OCI-LY7 (cell line): ENCODE results near the gene ZGPAT.

Source experiments
- EZH2phosphoT487 ChIP-seq: fragments of 200-600 bp; sonication (generic); IDR thresholded peaks from 2 replicates; pipeline ENCODE4 v1.6.1; 2018; ENCODE audit warnings: low read depth, borderline replicate concordance, mild to moderate bottlenecking, mixed run types, antibody characterized with exemption, low read length, moderate library complexity, mixed read lengths
- TF ChIP-seq, protein P1 (sequence below): fragments of 200-600 bp; sonication (generic); conservative IDR thresholded peaks from 2 replicates; pipeline ENCODE4 v1.5.1; 2014; ENCODE audit warnings: mild to moderate bottlenecking, antibody characterized with exemption, low read length, moderate library complexity, mixed read lengths

DNA sequence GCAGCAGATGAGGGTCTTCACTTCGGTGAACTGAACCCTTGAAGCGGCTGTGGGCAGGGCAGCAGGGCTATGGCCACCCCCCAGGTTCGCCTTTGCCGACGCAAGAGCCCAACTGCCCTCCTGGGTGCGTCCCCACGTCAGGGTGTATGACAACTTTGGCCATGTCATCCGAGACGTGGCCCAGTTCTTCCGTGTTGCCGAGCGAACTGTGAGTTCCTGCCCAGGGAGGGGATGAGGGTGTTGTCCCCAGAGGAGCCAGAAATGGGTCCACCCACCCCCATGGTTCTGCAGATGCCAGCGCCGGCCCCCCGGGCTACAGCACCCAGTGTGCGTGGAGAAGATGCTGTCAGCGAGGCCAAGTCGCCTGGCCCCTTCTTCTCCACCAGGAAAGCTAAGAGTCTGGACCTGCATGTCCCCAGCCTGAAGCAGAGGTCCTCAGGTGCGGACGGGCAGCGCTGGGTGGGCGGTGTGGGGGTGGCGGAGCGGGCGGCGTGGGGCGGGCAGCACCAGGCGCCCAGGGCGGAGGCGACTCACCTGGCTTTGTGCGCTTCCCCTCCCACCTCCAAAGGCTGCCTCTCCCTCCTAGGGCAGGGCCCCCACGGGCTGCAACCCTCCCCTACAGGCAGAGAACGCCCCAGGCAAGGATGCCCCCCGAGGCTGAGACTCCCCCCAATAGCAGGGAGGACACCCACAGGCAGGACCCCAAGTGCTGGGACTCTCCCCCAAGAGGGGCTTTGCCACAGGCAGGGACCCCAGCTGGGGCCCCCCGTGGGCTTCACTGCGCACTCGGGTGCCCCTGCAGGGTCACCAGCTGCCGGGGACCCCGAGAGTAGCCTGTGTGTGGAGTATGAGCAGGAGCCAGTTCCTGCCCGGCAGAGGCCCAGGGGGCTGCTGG lies 17.6 kb upstream of the ZGPAT start:
- TF ChIP-seq, protein P1, sequence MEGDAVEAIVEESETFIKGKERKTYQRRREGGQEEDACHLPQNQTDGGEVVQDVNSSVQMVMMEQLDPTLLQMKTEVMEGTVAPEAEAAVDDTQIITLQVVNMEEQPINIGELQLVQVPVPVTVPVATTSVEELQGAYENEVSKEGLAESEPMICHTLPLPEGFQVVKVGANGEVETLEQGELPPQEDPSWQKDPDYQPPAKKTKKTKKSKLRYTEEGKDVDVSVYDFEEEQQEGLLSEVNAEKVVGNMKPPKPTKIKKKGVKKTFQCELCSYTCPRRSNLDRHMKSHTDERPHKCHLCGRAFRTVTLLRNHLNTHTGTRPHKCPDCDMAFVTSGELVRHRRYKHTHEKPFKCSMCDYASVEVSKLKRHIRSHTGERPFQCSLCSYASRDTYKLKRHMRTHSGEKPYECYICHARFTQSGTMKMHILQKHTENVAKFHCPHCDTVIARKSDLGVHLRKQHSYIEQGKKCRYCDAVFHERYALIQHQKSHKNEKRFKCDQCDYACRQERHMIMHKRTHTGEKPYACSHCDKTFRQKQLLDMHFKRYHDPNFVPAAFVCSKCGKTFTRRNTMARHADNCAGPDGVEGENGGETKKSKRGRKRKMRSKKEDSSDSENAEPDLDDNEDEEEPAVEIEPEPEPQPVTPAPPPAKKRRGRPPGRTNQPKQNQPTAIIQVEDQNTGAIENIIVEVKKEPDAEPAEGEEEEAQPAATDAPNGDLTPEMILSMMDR, result no peak
- no peak for TF ChIP-seq EZH2phosphoT487
